GM12875 (cell line): ENCODE measurements around the gene BMP6.
"Not testable (repeated sequence)": the region's sequence is repeated elsewhere in the genome, so short reads cannot be mapped to it uniquely, and the experiment has no call there.

Experiments
- H3K4me3 ChIP-seq: one replicate; pipeline ENCODE4 v1.5.1; 2011; ENCODE audit warnings: low read depth, low read length, control low read depth
- CTCF ChIP-seq: IDR thresholded peaks from 2 replicates; pipeline ENCODE4 v1.5.1; 2011; ENCODE audit warnings: low read depth, mild to moderate bottlenecking, control low read depth, inconsistent platforms, low read length, moderate library complexity, borderline replicate concordance; ENCODE audit not compliant: insufficient read depth

Gene BMP6

GRCh38 chr6:7813193-7813592 lies 87.3 kb downstream of the BMP6 start:
- TF ChIP-seq CTCF, result no peak
- no peak overlapping the region for H3K4me3 ChIP-seq

GRCh38 chr6:7813704-7814103 lies 87.8 kb downstream of the BMP6 start:
- no peak for TF ChIP-seq CTCF
- no peak overlapping the region for H3K4me3 ChIP-seq

DNA sequence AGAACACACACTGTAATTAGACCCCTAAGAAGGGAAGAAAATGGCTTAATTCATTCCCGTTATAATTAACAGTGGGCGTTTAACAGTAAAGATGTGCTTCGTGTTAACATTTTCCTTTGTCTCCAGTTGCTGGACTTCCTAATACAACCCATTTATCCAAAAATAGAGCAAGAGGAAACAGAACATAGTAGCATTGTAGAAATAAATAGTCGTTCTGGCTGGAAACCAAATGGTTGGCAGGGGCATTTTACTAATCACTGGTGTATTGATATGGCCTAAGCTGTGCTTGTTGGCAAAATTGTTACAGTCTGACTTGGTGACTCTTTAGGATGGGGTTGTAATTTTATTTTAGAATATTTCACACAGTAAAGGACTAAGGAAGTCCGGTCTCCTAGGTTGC lies 89.8 kb downstream of the BMP6 start:
- TF ChIP-seq CTCF, result no peak

GRCh38 chr6:7817184-7817583 lies 91.3 kb downstream of the BMP6 start:
- H3K4me3 ChIP-seq, result not testable (repeated sequence)

More for the DNA sequence above, 89.8 kb downstream of the BMP6 start:
- no peak overlapping the region for H3K4me3 ChIP-seq

DNA sequence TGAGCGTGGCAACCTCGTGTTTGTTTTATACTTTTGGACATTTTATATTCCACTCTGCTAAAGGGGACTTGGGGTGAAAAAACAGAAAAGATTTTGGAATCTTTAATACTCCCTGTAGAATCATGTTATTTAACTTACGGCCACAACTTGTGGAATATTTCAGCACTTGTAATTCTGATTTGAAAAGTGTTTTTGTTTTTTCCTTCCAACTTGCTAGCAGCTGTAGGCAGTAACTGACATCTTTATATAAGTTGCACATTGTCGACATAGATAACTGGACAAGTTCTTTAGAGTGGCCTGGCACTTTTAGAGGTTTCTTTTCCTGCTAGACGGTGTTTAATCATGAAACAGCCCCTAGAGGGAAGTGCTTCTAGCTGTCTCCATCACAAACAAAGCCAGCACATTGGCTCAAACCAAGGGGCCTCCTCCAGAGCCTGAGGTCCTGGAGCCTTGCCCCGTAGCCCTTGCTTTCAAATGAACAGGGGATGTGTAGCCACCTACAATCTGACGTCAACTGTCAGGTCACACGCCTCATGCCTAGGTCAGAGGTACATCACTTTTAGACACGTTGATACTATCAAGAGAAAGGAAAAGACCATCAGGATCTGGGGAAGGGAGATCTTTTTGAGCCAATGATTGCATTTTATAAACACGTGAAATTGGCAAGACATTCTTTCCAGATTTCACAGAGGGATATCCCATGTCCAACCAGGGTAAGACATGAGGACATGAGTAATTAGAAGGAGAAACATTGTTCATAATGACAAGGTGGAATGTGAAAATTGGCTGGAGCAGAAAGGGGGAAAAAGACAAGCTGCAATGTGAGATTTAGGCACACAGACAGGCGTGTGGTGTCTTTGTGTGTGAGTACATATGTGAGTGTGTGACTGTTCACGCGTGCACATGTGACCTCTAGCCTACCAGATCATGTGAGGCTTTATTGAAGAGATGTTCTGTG lies 92.6 kb downstream of the BMP6 start:
- no peak overlapping the region for H3K4me3 ChIP-seq
- no peak for TF ChIP-seq CTCF

DNA sequence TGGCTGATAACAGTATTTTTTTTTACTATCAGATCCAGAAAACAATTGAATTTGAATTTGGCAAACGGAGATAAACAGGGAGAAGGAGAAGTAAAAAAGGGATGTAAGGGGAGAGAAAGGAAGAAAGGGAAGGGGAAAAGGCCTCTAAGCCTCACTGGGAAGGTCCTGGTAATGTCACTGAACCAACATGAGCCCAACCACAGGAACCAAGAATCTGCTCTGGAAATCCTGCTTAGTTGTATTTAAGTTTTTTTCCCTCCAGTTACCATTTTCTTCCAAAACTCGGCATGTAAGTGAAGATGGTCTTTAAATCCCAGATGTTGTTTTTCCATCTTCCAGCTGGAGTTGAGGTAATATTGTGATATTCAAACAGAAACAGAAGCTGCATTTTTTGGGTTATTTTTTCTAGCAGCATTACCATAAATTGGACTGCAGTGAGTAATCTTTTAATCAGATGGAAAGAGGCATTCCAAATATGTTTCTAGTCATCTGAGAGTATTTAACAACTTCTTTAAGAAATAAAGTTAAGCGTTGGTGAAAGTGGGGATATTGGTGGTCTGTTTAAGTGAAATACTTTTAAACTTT lies 93.6 kb downstream of the BMP6 start:
- H3K4me3 ChIP-seq, result no peak overlapping the region
- no peak for TF ChIP-seq CTCF

DNA sequence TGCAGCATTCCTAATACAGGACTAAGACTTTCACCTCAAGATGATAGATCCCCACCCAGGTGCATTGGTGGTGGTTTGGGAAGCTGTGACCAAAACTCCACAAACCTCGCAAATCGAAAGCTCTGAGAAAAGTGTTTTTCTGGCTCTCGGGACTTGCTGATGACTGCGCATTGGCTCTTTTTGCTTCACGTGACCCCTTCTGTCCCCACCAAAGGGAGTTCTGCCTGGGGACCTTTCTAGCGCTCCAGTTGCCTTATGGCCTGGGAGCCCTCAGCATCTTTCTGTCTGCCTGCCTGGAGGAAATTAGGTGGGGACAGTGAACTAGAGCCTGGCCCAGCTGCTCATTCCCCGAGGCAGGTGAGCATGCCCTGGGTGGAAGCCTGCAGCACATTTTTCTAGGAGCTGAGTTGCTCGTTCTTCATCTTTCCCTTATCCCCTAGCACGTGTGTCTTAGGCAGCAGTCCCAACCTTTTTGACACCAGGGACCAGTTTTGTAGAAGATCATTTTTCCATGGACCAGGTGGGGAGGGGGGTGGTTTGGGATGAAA lies 94.5 kb downstream of the BMP6 start:
- TF ChIP-seq CTCF, result no peak
- H3K4me3 ChIP-seq, result no peak overlapping the region
